ENCODE results near the gene TNF.

Gene TNF

DNA sequence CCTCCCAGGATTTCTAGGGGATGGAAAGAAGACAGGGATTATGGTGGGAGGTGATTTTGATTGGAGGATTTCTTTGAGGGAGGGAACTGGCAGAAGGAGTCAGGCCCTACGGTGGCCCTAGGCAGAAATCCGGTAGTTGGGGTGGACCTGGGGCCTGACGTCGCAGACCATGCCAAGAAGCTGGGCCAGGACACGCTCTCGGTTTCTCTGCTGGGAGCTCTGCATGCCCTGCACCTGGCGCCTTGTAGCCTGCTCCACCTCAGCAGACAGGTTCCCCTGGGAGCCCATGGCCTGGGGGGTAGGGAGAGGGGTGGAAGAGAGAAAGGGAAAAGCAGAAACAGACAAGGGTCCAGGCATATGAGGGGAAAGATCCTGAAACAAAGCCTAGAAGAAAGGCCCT, 30.1 kb upstream of the TNF start:
- DNase-seq: no peak

DNA sequence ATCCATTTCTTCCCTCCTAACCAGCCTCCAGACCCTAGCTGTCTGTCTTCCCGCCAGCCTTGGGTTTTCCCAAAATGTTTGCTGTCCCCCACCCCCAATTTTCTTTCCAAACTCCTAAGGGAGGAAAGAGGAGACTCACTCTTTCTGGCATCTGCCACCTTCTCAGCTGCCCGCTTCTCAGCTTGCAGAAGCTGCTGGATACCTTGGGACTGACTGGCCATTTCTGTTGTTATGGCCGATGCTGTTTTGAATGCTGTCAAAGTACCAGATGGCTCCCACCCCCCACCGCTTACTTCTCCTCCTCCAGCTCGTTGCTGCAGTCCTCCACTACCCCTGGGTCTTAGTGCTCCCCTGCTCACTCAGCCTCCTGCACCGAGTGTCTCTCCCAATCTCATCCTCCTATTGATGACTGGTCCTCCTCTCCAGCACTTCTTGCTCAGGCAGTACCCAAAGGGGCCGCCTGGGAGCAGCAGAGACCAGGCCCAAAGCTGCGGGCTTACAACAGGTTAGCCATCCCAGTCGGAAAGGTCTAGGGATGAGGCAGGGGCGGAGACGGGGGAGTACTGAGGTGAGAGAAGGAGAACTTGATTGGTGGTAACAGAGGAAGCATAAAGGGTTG, 28.9 kb upstream of the TNF start, which contains the start of gene ATP6V1G2:
Gene ATP6V1G2 (minus strand): TSS at position 270 of the 619 bp plus-strand sequence. CDS start 49 bp downstream, at position 221.
- peak; percentile 98 for DNase-seq

DNA sequence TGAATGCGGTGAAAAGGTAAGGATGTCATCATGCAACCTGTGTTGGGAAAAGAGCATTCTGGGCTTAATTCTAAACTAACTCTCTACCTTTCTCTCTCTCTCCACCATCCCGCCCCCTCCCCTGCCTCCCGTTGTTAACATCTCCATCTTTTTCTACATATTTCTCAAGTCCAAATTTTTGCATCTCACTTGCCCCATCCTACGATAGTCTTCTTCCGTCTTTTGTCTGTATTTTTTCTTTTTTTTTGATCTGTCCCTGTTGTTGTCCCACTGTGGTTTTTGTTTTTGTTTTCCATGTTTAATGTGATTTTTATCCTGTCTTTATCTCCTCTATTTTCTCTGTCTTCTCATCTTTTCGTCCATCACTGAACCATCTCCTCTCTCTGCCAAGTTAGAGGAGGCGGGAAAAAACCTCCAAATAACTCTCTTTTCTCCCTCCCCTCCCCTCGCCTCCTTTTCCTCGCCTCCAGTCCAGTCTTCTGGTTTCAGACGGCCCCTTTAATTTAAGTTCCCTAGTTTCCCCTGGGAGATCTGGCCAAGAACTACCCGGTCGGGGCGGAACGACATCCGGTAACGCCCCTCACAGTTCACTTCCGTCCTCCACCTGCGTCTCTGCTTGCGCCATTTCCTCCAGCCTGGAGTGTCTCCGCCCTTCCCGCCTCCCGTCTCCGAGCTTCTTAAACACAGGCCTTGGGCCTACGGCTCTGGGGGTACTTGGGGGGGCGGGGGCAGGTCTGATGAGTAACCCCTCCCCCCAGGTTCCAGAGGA, 28.2 kb upstream of the TNF start, which contains the start of gene NFKBIL1:
Gene NFKBIL1 (plus strand): TSS at position 651 of the 769 bp plus-strand sequence. CDS start 87 bp downstream, at position 738.
- DNase-seq: peak; percentile 97

DNA sequence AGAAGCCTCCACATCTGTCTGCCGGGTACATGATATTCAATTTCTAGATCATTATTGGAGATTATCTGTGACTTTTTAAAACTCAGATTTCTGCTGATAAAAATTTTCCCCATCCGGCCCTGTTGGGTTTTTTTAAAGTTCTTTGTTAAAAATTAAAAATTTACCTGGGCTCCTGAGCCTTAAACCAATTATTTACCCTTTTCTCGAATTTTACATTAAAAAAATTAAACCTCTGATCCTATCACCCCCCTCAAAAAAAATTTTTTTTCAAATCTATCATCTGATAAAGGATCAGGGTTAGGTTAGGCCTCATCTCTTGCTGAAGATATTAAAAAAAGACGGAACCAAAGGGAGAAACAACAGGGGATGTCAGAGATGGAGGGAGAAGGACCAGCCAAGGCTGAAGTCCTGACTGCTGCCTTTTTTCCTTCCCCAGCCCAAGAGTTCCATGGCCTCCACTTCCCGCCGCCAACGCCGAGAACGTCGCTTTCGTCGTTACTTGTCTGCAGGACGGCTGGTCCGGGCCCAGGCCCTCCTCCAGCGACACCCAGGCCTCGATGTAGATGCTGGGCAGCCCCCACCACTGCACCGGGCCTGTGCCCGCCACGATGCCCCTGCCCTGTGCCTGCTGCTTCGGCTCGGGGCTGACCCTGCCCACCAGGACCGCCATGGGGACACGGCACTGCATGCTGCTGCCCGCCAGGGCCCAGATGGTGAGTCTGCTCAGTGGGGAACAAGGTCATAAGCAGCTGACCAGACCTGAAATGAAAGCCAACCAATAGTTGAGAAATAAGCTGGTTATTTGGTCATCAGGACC, 27.4 kb upstream of the TNF start:
- DNase-seq: no peak

DNA sequence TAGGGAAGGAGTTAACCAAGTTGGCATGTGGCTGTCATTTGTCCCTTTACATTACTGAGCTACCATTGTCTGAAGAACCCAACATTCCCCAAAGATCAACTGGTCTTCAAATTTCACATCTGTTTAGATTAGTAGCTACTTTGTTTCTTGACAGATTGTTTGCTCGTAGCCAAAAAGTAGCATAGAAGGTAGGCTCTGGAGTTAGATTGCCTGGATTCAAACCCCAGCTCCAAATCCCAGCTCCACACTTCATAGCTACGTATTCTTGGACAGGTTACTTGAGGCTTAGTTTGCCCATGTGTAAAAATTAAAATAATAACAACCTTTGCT, 26.9 kb upstream of the TNF start:
- DNase-seq: no peak

DNA sequence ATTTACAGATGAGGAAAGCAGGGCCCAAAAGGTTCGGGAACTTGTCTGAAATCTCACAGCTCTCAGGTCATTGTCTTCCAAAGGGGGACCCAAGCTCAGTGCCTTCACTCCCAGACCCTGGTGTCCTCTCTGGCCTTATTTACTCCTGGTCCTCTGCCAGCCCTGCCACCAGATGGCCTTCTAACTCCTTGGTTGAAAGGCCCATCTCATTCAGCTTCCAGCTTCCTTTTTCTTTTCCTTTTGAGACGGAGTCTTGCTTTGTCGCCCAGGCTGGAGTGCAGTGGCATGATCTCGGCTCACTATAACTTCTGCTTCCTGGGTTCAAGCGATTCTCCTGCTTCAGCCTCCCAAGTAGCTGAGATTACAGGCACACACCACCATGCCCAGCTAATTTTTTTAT, 24.0 kb upstream of the TNF start:
- peak; percentile 56 for DNase-seq

DNA sequence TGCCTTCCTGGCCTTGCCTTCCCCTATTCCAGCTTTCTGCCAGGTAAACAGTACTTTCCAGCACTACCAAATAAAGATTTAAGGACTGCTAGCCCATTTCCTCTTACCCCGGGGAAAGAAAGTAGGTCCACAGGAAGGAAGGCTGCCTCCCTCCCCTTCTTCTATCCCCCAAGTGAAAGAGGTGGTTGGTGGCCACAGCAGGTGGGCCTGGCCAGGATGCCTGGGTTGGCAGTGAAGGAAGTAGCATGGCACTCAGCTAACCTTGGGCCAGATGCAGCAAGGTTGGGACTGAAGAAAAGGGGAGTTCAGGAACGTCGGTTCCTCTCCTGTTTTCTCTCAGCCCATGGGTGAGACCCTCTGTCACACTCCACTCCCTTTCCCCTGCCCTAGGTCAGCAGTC, 19.1 kb upstream of the TNF start:
- DNase-seq: no peak

DNA sequence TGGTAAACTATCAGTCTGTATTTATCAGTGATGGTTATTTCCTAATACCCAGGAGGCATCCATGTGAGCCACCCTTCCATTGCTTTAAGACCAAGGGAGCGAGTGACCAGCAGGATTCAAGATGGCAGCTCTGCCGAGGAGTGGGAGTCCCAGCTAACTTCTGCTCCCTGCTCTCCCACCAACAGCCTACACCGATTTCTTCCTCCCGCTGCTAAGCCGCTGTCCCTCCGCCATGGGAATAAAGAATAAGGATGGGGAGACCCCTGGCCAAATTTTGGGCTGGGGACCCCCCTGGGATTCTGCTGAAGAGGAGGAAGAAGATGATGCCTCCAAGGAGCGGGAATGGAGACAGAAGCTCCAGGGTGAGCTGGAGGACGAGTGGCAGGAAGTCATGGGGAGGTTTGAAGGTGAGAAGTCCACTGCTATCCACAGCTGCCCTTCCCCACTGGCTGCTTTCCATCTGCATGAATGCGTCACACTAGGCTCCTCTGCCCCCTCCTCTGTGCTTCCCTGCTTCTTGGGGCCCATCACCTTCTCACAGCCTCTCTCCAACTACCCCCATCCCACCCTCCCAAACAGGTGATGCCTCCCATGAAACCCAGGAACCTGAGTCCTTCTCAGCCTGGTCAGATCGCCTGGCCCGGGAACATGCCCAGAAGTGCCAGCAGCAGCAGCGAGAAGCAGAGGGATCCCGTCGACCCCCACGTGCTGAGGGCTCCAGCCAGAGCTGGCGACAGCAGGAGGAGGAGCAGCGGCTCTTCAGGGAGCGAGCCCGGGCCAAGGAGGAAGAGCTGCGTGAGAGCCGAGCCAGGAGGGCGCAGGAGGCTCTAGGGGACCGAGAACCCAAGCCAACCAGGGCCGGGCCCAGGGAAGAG, 17.7 kb upstream of the TNF start:
- no peak for DNase-seq

DNA sequence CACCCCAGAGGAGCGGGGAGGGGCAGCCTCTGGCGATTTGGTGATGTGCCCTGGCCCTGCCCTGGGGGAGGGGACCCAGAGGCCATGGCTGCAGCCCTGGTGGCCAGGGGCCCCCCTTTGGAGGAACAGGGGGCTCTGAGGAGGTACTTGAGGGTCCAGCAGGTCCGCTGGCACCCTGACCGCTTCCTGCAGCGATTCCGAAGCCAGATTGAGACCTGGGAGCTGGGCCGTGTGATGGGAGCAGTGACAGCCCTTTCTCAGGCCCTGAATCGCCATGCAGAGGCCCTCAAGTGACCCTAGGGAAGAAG, 17.1 kb upstream of the TNF start:
- no peak for DNase-seq

DNA sequence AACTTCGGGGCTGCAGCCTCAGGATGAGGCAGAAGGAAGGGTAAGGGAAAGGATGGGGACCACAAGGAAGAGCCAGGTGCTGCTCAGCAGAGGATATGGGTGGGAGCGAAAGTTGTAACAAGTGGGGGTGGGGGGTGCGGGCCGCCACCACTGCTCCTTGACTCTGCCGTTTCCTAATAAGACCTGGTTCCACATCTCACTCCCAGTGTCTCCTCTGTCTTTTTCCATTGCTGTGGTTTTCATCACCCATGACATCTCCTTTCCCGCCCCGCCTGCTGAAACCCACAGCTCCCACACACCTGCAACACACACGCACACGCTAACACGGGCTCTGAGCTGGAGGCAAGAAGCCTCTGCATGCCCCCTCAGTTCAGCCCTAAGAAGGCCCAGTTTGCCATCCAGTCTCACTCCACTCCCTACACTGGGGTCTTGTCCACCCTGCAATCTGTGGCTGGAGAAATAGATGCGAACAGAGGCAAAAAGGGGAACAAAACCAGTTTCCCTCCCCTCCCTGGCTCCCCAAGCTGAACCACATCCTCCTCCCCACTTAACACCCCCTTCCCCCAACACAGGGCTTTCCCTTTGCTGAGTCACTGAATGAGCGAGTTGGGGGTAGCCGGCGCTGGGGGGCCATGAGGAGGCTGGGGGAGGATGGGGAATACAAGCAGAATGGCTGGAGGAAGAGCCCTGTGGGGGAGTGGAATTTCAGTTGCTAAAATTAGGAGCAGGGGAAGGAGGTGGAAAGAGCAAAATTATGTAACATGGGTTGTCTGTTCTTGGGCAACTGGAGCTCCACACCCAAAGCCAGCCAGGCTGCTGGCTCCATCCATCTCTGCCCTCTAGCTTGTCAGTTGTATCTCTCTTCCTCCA, 16.5 kb upstream of the TNF start:
- DNase-seq: no peak

DNA sequence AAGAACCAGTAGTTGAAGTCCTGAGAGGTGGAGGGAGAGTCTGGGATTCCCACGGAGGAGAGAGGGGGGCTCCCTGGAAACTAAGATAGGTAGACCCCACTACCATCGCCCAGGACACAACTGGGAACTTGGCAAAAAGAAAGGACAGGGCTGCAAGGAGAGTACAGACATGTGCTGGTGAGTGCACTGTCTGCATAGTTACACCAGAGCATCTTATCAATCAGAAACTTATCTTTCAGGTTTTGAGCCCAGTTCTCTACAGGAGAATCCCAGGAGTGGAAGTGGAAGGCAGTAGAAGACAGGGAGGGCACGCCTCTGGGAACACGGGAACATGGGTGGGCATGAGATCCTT, 15.8 kb upstream of the TNF start:
- DNase-seq: no peak

DNA sequence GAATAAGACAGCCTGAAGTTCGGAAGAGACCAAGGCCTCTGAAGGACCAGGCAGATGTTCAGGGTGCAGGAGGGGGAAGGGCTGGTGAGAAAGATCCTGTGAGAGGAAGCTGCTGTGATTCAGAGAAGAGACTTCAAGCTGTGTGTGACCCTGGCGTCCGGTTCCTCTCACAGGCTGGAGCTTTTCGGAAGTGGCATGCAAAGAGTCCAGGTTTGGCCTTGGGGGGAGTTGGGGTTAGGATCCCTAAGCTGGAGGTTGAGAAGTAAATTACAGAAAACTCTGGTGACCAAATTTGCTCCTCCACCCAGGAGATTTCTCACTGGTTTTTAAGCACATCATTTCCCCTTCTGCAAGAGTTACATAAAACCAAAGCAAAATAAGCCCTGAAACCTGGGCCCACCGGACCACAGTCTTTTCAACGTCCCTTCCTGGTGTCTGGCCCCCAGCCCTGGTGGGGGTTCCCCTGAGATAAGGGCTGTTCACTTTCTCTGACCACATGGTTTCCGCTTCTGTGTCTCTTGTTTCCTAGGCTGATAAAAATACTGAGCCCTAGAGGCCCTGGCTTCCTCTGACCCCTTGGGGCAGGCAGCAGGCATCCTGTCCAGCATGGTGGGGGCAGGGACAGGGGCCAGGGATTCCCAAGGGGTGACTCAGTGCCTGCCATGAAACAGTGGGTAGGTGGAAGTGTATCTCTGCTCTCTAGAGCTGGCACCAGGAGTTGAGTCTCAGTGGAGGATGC, 15.2 kb upstream of the TNF start:
- DNase-seq: no peak

DNA sequence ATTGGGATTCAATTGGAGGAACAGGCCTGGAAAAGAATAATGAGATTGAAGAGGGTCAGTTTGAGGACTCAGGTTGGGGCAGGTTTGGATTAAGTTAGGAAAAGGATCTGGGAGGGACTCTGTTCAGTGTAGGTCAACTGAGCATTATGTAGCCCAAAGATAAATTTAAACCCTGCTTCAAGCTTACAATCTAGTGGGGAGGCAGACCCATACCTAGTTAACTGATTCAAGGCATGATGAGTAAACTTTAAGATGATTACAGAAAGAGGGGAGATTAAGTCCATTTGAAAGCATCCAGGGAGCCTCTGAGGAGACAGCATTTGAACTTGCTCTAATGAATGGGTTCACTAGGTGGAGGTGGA, 14.7 kb upstream of the TNF start:
- no peak for DNase-seq

DNA sequence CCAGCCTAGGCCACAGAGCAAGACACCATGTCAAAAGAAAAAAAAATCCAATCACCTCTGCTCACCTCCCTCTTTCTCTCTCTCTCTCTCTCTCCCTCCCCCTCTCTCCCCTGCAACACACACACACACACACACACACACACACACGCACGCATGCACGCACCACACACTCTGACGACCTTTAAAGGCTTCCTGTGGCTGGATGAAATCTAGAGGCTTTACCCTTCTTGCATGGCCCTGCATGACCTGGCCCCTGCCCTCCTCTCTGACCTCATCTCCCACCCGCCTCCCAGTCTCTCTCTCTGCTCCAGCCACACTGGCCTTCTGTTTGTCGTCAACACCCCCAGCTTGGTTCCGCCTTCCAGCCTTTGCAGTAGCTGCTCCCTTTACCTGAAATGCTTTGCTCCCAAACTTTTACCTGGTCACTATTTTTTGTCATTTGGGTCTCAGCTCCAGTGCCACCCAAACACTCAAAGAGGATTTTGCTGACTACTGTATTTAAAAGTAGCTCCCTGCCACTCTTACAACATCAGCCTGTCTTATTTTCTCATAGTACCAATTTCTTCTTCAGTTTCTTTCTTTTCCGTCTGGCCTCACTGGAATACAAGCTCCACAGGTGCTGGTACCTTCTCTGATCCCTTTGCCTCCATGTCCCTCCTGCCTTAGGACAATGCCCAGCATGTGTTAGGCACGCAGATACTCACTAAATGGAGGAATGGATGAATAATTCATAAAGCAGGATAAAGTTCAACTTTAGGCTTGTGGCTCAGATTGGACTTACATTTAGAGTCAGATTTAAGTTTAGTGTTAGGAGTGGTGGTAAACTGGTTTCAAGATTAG, 7.6 kb upstream of the TNF start:
- DNase-seq: no peak

DNA sequence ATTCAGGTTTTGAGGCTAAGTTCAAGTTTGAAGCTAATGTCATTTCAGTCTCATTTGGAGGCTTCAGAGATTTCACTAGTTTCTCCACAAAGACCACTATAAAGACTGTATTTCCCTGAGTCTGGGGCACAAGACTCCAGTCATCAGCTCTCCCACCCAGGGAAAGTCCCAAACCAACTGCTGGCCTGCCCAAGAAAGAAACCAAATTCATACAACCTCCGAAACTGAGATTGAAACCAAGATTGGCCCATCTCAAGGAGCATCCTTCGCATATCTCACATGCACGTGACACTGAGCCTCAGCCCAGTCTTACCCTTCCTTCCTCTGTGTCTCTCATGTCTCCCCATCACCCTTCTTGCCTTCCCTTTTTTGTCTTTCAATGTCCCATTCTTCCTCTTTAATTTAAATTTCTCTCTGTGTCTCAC, 6.8 kb upstream of the TNF start:
- no peak for DNase-seq

DNA sequence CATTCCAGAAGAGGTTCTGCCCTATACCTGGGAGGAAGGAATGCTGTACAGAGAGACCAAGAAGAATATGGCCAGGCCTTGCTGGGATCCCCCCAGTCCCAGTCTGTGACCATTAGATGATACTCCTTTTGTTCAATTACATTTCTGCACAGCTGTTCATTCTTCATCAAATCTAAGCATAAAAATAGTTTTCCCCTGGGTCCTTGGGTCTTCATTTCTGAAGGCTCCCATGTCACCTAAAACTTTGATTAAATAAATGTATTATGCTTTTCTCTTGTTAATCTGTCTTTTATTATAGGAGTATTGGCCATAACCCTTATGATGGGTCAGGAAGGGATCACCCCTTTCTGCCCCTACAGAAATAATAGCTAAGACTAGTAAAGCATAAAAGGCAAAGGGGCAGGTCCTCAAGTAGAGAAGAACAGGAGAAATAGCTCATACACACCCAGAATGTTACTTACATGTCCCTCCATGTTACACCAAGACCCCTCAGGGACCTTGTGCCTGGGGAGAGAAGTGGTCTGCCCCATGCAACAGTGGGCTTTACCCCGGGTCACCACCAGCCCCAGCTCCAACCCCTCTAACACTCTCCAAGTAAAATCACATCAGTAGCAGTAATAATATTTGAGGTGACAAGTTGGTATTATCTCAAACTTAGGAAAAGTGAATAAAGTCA, 5.4 kb upstream of the TNF start:
- DNase-seq: no peak

DNA sequence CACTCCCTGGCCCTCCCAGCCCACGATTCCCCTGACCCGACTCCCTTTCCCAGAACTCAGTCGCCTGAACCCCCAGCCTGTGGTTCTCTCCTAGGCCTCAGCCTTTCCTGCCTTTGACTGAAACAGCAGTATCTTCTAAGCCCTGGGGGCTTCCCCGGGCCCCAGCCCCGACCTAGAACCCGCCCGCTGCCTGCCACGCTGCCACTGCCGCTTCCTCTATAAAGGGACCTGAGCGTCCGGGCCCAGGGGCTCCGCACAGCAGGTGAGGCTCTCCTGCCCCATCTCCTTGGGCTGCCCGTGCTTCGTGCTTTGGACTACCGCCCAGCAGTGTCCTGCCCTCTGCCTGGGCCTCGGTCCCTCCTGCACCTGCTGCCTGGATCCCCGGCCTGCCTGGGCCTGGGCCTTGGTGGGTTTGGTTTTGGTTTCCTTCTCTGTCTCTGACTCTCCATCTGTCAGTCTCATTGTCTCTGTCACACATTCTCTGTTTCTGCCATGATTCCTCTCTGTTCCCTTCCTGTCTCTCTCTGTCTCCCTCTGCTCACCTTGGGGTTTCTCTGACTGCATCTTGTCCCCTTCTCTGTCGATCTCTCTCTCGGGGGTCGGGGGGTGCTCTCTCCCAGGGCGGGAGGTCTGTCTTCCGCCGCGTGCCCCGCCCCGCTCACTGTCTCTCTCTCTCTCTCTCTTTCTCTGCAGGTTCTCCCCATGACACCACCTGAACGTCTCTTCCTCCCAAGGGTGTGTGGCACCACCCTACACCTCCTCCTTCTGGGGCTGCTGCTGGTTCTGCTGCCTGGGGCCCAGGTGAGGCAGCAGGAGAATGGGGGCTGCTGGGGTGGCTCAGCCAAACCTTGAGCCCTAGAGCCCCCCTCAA, 3.1 kb upstream of the TNF start, which contains the start of gene LTA:
Gene LTA (plus strand): TSS at position 249 of the 871 bp plus-strand sequence. CDS start 454 bp downstream, at position 703.
- no peak for DNase-seq

DNA sequence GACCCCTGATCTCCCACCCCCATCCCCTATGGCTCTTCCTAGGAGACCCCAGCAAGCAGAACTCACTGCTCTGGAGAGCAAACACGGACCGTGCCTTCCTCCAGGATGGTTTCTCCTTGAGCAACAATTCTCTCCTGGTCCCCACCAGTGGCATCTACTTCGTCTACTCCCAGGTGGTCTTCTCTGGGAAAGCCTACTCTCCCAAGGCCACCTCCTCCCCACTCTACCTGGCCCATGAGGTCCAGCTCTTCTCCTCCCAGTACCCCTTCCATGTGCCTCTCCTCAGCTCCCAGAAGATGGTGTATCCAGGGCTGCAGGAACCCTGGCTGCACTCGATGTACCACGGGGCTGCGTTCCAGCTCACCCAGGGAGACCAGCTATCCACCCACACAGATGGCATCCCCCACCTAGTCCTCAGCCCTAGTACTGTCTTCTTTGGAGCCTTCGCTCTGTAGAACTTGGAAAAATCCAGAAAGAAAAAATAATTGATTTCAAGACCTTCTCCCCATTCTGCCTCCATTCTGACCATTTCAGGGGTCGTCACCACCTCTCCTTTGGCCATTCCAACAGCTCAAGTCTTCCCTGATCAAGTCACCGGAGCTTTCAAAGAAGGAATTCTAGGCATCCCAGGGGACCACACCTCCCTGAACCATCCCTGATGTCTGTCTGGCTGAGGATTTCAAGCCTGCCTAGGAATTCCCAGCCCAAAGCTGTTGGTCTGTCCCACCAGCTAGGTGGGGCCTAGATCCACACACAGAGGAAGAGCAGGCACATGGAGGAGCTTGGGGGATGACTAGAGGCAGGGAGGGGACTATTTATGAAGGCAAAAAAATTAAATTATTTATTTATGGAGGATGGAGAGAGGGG, 1.9 kb upstream of the TNF start:
- no peak for DNase-seq

All from DMS53 (cell line).